Smooth muscle cell (in vitro differentiated cells): Measurements from ENCODE around the gene UBE2E2. TPM values are rescaled to one million over a fixed set of nuclear protein-coding genes. Genes with fewer than 3 reads are reported as not detected.
A peak's percentile ranks its signal among the peaks of the same experiment; 100 is the strongest.
"Not testable (repeated sequence)": the region's sequence is repeated elsewhere in the genome, so short reads cannot be mapped to it uniquely, and the experiment has no call there.

ENCODE experiments used
- DNase-seq: peaks from one replicate; lab custom pipeline; 2025; ENCODE audit not compliant: unreplicated experiment; lab: John Stamatoyannopoulos, UW
- H2AFZ ChIP-seq: fragments of 200-600 bp; sonication (generic); 2 replicates; pipeline ENCODE4 v1.6.0; 2016; ENCODE audit warnings: antibody characterized with exemption, low read depth, mild to moderate bottlenecking
- H3F3A ChIP-seq: fragments of 200-600 bp; sonication (generic); 2 replicates; pipeline ENCODE4 v1.6.0; 2017; ENCODE audit warnings: antibody characterized with exemption, low read depth
- H3K27ac ChIP-seq: fragments of 200-600 bp; sonication (generic); 2 replicates; pipeline ENCODE4 v1.5.1; 2016; ENCODE audit warnings: low read depth, mild to moderate bottlenecking
- H3K27me3 ChIP-seq: fragments of 200-600 bp; sonication (generic); 2 replicates; pipeline ENCODE4 v1.6.1; 2016; ENCODE audit warnings: low read depth, mild to moderate bottlenecking
- H3K36me3 ChIP-seq: fragments of 200-600 bp; sonication (generic); 2 replicates; pipeline ENCODE4 v1.5.1; 2016; ENCODE audit warnings: low read depth
- H3K4me1 ChIP-seq: fragments of 200-600 bp; sonication (generic); 2 replicates; pipeline ENCODE4 v1.5.1; 2016; ENCODE audit warnings: low read depth
- H3K4me2 ChIP-seq: fragments of 200-600 bp; sonication (generic); 2 replicates; pipeline ENCODE4 v1.6.0; 2016; ENCODE audit warnings: mild to moderate bottlenecking
- H3K4me3 ChIP-seq: fragments of 200-600 bp; sonication (generic); 2 replicates; pipeline ENCODE4 v1.5.1; 2016; ENCODE audit warnings: mild to moderate bottlenecking
- H3K79me2 ChIP-seq: fragments of 200-600 bp; sonication (generic); 2 replicates; pipeline ENCODE4 v1.6.0; 2016; ENCODE audit warnings: low read depth, mild to moderate bottlenecking
- H3K9ac ChIP-seq: fragments of 200-600 bp; sonication (generic); 2 replicates; pipeline ENCODE4 v1.6.0; 2016; ENCODE audit warnings: low read depth
- H3K9me3 ChIP-seq: fragments of 200-600 bp; sonication (generic); replicated peaks from 2 replicates; pipeline ENCODE4 v1.5.1; 2016; ENCODE audit warnings: low read depth
- H4K20me1 ChIP-seq: fragments of 200-600 bp; sonication (generic); 2 replicates; pipeline ENCODE4 v1.6.0; 2016; ENCODE audit warnings: low read depth
- WGBS: methylation state at CpG from one replicate; pipeline ENCODE4 v1.1.7; 2016; ENCODE audit warnings: low lambda C conversion rate; 5-methylcytosine and 5-hydroxymethylcytosine counted together
- polyA plus RNA-seq: library from polyadenylated mRNA; unstranded; fragments of >200 nt; fragmentation: Nextera tagmentation; extraction: Ambion mirVana; gene quantifications from 2 replicates; pipeline ENCODE4 v1.2.1, GENCODE V29; 2016
- total RNA-seq: library from RNA; depleted of rRNA; stranded (reverse); fragments of >200 nt; gene quantifications from 2 replicates; pipeline ENCODE4 v1.2.3, GENCODE V29; 2014
- TF ChIP-seq, protein P1 (sequence below): fragments of 200-600 bp; sonication (generic); IDR thresholded peaks from 2 replicates; pipeline ENCODE4 v1.5.1; 2017; ENCODE audit warnings: borderline replicate concordance, mild to moderate bottlenecking, antibody characterized with exemption; ENCODE audit not compliant: insufficient read depth, poor library complexity, severe bottlenecking

Gene UBE2E2
- total and polyA plus RNA-seq, 2 experiments from 2014 or later = 65.9 to 121 TPM

DNA sequence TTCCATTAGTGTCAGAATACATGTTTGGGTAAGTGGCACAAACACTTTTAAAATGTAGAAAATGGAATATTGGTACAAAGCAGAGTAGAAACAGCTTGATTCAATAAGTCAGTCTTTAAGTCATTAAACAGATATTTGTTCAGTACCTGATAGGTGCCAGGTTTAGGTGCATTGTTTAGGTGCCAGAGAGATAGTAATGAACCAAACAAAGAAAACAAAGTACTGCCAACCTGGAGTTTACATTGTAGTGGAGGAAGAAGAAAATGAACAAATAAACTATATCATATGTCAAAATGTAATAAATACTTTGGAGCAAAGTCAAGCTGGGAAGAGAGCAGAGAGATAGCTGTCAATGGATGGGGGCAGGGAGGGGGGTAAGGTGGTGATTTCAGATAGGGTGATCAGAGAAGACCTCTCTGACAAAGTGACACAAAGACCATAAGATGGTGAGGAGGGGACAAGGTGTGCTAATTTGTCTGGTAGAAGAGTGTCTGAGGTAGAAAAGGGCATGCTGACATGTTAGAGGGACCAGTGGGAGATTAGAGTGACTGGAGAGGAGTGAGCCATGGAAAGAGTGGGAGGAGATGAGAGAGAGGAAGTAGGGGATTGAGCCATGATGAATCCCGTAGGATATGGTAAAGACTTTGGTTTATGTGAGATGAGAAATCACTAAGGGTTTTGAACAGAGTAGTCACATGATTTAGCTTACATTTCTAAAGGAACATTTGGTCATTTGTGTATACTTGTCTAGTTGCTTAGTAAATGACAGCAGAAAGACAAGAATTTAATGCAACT lies 128.2 kb downstream of the UBE2E2 start:
- H3K27ac ChIP-seq = peak overlapping the region; percentile 13
- no peaks in the 10 kb centered on the region for H3F3A ChIP-seq
- peaks cover 22% of the 10 kb centered on the region for H4K20me1 ChIP-seq
- no peaks in the 10 kb centered on the region for H3K27me3 ChIP-seq
- WGBS = 6% methylated on average over 1 of the region's 1 CpG
- no peaks in the 10 kb centered on the region for H3K36me3 ChIP-seq
- TF ChIP-seq, protein P1, sequence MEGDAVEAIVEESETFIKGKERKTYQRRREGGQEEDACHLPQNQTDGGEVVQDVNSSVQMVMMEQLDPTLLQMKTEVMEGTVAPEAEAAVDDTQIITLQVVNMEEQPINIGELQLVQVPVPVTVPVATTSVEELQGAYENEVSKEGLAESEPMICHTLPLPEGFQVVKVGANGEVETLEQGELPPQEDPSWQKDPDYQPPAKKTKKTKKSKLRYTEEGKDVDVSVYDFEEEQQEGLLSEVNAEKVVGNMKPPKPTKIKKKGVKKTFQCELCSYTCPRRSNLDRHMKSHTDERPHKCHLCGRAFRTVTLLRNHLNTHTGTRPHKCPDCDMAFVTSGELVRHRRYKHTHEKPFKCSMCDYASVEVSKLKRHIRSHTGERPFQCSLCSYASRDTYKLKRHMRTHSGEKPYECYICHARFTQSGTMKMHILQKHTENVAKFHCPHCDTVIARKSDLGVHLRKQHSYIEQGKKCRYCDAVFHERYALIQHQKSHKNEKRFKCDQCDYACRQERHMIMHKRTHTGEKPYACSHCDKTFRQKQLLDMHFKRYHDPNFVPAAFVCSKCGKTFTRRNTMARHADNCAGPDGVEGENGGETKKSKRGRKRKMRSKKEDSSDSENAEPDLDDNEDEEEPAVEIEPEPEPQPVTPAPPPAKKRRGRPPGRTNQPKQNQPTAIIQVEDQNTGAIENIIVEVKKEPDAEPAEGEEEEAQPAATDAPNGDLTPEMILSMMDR = no peak
- H2AFZ ChIP-seq = no peak overlapping the region
- no peak overlapping the region for H3K4me2 ChIP-seq
- no peak for DNase-seq
- no peaks in the 10 kb centered on the region for H3K9me3 ChIP-seq
- H3K9ac ChIP-seq = no peak overlapping the region
- H3K4me1 ChIP-seq = peaks cover 3% of the 10 kb centered on the region
- H3K4me3 ChIP-seq = no peak overlapping the region
- peaks cover 26% of the 10 kb centered on the region for H3K79me2 ChIP-seq

DNA sequence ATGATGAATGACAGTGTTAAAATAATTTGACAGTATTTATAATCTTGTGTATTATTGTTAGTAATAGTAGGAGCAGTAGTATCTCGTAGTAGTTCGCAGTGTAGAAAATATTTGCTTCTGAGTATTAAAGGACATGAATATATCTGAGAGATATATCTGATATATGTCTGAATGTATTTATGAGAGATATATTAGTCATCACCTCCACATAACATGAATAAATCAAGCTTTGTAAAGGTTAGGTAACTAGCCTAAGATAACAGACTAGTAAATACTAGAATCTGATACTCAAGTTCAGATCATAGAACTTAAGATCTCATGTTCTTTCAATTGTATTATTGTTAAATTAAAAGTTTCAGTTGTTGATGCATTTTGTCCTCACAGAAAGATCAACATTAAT lies 130.5 kb downstream of the UBE2E2 start:
- H3K4me3 ChIP-seq = no peak overlapping the region
- no peak overlapping the region for H3K9ac ChIP-seq
- TF ChIP-seq, protein P1 = no peak
- no peak overlapping the region for H2AFZ ChIP-seq
- H3F3A ChIP-seq = no peaks in the 10 kb centered on the region
- WGBS = 100% methylated on average over 2 of the region's 2 CpGs
- peaks cover 3% of the 10 kb centered on the region for H3K4me1 ChIP-seq
- no peak for DNase-seq
- H3K4me2 ChIP-seq = no peak overlapping the region
- H3K27me3 ChIP-seq = no peaks in the 10 kb centered on the region
- peaks cover 26% of the 10 kb centered on the region for H3K79me2 ChIP-seq
- no peaks in the 10 kb centered on the region for H3K36me3 ChIP-seq
- H4K20me1 ChIP-seq = peaks cover 42% of the 10 kb centered on the region
- no peak overlapping the region for H3K27ac ChIP-seq
- no peaks in the 10 kb centered on the region for H3K9me3 ChIP-seq

DNA sequence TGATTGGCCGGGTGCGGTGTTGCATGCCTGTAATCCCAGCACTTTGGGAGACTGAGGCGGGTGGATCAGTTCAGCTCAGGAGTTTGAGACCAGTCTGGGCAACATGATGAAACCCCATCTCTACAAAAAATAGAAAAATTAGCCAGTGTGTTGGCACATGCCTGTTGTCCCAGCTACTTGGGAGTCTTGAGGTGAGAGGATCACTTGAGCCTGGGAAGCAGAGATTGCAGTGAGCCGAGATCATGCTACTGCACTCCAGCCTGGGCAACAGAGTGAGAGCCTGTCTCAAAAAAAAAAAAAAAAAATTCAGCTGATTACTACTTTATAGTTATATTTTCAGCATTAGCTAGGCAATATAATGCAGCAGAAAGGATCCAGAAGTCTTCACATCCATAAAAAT lies 133.7 kb downstream of the UBE2E2 start:
- H3K4me2 ChIP-seq, H3K4me3 ChIP-seq, H3K36me3 ChIP-seq, H3K9me3 ChIP-seq, H2AFZ ChIP-seq, DNase-seq, H3K9ac ChIP-seq, H3K4me1 ChIP-seq, H3K27ac ChIP-seq, H3K27me3 ChIP-seq, H3F3A ChIP-seq: not testable (repeated sequence)
- WGBS = 98% methylated on average over 4 of the region's 4 CpGs
- H4K20me1 ChIP-seq = peaks cover 72% of the 10 kb centered on the region
- peaks cover 42% of the 10 kb centered on the region for H3K79me2 ChIP-seq

DNA sequence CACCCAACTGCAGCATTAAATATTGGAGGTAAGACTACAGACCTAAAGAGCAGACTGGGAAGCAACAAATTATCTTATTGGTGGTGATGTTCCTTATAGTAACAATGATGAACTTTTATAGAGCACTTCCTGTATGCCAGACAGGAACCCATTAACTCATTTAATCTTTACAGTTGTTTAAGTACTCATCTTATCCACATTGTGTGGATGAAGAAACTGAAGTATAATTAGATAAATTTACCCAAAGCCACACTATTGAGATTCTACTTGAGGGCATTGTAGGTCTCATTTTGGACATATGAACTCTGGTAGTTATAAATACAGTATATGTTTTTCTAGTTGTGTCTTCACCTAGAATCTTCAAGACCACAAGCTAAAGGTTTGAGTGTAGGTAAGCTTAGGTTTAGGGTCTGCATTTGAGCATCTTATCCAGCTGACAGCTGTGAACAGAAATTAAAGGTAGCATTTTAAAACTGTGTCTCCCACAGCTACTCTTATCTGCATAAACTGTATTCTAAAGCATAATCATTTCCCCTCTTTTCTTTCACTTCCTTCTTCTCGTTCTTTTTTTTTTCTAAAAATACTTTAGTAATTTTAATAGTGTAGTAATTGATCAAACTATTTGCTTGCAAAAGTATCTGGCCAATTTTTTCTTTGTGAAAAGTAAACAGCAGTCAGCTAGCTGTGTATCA lies 138.2 kb downstream of the UBE2E2 start:
- Histone ChIP-seq H3K36me3 (no peaks in the 10 kb centered on the region), H3K27me3 (no peaks in the 10 kb centered on the region), H3K27ac (no peak overlapping the region), H3K4me3 (no peak overlapping the region), H2AFZ (no peak overlapping the region), H3K4me1 (no peaks in the 10 kb centered on the region), H3K79me2 (peaks cover 29% of the 10 kb centered on the region), H3K9ac (no peak overlapping the region), H3F3A (no peaks in the 10 kb centered on the region), H3K4me2 (no peak overlapping the region), H4K20me1 (peaks cover 79% of the 10 kb centered on the region), H3K9me3 (no peaks in the 10 kb centered on the region)
- DNase-seq = no peak
- TF ChIP-seq, protein P1 = no peak
- WGBS = 83% methylated on average over 1 of the region's 1 CpG
